GM18858 (cell line): Measurements from ENCODE around the gene RUNX2.

ENCODE experiments used
- ATAC-seq: cut with Tn5 transposase; IDR thresholded peaks from one replicate; pipeline ENCODE4 v1.9.1; 2021; ENCODE audit not compliant: unreplicated experiment

Gene RUNX2

DNA sequence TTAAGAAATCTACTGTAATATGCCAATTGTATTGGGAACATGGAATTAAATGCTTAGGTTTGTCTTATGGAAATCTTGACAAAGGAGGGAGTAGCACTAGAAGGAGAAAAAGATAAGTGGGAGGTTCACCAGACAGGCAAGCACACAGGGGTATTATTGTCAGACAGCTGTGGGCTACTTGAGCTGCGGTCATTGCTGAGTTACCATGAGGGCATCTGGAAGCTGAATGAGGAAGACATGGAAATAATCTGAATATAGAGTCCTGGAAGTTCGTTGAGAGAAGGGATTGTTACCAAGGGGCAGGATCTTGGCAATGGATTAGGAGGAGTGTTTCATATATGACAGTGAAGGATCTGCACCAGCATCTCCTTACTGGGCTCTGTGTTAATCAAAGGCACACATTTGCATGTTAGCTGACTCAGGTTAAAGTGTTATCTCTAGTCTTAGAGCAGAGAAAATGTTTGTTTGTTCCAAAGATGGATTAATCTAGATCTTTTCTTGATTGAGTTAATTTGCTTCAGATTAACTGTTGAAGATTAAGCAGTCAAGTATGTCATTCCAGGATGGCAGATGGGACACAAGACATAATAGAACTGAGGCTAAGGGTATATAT lies 102.6 kb downstream of the RUNX2 start:
- no peak for ATAC-seq

DNA sequence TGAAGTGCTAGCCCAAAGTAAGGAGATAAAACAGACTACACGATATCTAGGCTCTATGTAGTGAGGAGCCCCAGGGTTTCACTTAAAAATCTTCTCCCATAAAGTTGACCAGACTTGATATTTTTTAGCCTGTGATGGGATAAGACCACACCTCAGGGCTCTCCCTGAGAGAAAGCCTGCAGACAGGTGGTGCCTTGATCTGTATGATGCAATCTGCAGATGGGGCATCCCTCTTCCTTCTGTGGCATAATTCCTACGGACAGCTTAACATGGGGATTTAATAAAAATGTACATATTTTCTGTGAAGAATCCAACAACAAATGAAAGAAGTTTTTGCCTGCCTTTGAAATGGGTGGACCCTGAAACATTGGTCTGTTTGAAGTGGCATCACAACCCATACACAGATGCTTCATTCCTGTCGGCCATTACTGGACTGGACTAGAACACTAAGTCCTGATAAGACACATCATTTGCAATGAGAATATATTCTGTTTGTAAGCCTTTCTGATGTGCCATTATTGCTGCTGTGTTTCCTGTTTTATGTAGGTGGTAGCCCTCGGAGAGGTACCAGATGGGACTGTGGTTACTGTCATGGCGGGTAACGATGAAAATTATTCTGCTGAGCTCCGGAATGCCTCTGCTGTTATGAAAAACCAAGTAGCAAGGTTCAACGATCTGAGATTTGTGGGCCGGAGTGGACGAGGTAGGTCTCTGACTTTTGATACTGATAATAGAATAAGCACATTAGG lies 103.4 kb downstream of the RUNX2 start:
- no peak for ATAC-seq

DNA sequence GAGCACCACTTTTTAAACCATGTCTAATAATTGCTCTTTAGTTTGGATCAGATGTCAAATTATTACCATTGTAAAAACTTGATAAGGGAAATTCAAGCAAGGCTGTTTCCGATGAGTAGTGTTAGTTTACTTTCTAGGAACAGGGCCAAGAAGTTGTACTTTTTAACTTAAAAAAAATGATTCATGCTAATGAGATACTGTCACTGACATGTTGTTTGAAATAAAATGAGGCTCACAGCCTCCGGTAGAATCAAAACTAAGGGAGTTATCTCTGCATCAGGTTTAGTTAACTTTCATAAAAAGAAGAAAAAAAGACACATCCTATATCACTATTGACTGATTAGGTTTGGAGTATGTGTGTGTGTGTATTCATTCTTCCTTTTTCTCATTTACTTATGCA lies 104.8 kb downstream of the RUNX2 start:
- no peak for ATAC-seq

DNA sequence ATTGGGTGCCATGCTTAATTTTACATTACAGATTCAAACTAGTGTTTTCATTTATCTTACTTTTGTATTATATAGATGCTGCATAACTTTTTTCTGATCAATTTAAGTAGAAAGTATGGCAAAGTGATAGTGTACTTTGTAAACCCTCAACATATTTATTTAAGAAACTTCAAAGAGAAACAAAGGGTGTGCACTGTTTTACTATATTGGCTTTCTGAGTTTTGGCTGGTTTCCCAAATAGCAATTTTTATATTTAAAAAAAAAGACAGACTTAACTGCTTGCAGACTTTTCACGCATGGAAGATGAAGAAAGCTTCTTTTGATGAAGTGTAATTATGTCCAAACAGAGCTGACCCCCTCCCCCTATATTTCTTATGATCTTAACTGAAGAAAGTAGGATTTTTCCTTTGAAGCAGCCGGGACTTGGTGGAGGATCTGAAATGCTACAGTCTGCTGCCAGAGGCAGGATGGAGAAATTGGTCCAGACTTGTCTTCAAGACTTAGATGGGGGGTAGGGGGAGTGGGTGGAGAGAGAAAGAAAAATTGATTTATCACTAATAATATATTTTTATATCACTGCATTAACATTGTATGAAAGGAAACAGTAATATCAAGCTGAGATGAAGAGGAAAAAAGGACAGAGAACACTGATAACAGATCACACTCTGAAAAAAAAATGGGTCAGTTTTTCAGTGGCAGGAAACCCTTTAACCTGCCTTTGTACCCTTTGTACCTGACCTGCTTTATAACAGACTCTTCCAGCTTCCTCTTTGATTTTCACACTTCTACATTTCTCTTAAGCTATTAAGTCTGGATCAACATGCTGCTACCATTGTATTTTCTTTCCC lies 105.6 kb downstream of the RUNX2 start:
- no peak for ATAC-seq

DNA sequence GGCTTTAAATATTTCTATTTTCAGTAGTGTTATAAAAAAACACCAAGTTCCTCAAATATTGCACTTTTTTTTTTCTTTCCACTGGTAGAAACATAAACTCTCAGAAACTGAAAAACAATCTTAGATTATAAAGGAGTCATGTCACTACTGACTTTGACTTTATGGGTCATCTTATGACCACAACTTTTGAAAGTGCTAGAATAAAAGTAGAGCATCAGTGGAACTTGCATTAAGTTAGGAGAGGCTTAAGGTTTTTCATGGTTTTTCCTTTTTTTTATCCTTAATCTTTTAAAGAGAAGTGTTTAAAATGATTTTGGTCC lies 106.2 kb downstream of the RUNX2 start:
- ATAC-seq, result no peak

DNA sequence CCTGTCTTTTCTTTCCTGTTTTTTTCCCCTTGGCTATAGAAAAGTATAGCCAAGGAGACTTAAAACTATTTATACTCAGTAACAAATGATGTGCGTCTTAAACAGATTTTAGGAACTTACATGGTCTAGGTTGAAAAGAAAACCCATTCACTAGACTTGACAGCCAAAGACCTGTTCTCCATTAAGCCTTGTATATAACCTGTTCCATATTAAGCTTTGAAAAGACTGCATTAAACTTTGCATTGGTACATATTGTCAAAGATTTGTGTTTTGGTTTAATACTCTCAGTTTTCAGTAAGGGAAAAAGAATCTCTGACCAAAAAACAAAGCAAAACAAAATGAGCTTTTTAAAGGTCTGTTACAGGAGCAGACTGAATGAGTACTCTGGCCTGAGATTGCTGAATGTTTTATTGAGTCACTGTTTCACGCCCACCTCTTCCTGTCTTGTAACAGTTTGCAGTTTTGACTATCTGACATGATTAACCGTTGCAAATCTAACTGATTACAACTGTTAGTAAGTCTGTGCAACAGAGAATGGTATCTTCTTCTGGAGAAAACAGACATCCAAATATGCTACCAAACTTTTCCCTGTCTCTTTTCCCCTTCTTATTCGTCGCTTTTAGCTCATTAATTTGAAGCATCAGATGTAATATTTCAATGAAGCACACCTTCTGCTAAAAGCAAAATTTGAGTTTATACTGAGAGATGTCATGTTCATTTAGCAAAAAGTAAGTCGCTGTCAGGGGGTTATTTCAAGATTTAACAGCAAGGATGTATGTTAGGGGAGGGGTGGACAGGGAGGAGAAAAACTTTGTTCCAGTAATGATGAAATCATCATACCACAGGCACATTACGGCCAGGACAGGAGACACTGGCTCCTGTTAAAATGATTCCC lies 108.7 kb downstream of the RUNX2 start:
- ATAC-seq, result peak; percentile 71

DNA sequence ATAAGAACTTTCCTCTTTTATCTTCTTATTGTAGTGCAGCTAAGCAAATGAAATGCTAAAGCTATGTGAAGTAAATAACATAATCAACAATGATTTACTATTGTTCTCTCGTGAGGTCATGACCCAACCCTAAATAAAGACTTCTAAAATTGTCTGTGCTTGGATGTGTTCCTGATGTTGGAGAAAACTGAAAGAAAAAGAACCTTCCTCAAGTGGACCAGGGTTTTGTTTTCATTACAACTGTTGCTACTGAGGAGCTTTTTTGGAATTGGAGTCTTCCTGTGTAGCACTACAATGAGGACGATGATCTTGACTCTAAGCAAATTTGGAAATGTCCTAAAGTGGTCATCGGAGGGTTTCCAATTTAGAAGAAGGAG lies 109.3 kb downstream of the RUNX2 start:
- no peak for ATAC-seq

DNA sequence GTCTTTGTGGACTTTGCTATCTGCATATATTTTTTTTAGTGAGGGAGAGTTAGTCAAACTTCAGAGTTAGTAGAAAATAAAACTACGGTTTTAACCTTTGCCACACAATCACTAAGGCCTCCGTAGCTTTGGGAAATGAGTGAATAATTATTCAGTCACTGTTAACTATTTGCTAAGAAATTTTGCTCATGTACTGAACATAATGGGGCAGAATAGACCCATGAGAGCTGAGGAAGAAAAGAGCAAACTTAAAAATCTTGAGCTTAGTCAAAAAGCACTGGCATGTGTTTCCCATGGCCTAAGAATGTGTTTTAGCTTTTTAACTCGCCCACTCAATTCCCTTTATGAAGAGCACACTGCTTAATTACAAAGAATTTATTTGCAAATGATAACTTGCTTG lies 110.0 kb downstream of the RUNX2 start:
- no peak for ATAC-seq

DNA sequence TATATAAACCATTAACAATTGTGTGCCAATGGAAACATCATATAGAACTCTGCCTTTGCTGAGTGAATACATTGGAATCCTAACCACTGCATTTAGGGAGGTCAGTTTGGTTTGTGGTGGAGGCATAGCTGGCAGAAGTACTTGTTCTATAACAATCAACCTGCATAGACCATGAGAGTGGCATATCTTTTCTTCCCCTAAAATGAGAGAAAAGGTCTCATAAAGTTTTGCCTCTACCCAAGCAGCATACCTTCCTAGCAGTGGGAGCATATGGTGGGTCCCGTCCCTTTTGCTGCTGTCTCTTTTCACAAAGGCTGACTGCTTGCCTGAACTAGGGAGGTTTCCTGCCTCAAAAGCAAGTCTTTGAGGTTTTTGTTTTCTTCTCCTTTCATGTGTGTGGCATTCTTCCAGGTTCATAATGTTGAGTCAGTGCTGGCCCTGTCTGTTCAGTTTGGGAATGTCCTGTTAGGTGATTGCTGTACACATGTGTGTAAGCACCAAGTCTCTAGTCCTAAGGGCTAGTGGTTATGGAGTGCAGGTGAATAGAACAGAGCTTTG lies 110.8 kb downstream of the RUNX2 start:
- no peak for ATAC-seq

DNA sequence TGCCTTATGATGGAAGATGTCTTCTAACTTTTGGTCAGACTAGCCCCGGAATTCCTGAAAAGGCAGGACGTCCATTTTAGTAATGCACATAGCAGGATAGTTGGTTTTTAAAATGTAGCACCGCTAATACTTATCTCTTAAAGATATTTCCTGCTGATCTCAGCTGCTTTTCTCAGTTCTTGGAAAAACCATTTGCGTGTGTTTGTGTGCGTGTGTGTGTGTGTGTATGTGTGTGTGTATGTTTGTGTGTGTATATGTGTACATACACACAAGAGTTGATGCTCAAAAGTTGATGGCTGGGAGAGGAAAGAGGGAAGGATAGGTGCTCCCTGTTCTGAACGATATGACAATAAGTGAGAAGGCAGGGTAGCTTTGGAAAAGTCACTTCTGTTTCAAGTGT lies 111.3 kb downstream of the RUNX2 start:
- no peak for ATAC-seq

DNA sequence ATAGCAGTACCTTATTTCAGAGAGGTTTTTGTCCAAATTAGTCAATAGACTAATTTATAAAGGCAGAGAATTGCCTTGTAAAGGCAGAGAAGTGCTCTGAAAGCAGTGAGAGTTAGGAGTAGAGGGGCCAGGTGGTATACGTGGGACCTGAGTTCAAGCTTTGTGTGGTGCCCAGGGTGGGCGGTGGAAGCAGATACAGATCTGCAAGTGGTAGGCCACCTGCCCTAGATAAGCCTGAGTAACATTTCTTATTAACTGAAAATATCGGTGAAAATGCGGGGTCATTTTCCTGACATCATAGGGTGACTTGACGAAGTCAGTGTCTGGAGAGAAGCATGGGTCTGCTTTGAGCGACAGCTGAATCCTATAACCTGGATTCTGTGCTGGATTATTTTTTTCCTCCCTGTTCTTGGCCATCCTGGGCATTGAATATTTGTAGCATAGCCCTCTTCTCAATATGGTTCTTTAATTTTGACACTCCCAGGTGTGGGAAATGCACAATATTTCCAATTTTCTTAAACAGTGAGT lies 111.8 kb downstream of the RUNX2 start:
- ATAC-seq, result no peak

DNA sequence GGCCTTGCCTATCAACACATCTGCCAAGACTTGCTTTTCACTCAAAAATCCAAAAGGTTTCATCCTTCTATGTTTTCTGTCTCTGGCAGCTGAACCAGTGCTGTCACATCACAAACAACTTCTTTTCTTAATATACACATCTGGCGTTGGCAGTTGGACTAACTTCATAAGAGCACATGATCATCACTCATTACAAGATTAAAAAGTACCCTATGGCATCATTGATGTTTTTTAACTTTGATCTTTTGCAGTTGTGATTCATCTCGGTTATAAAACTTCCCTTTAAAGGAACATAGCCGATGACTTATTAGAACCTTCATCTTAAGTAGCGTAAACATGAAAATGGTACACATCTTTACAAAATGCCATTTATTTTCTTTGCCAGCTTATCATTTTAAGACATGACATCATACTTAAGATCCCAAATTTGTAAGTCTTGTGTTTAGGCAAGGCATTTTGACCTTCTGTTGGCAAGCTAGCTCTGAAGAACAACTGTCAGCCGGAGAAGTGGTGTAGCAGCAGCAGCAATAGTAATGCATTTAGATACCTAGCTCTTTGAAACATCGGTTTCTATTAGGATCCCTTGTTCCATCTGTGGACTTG lies 113.8 kb downstream of the RUNX2 start:
- no peak for ATAC-seq

DNA sequence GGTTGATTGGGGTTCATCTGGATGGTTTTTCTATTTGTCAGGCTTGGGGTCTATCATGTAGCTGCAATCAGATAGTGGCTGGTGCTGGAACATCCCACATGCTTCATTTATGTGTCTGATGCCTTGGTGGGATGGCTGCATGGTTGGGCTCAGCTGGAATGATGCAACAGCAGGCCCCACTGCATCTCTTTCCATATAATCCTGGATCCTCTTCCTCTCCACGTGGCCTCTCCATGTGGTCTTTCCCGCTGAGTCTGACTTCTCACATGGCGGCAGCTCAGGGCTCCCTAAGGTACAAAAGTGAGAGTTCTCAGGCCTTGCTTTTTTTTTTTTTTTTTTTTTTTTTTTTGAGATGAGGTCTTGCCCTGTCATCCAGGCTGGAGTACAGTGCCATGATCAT lies 114.6 kb downstream of the RUNX2 start:
- ATAC-seq, result no peak

DNA sequence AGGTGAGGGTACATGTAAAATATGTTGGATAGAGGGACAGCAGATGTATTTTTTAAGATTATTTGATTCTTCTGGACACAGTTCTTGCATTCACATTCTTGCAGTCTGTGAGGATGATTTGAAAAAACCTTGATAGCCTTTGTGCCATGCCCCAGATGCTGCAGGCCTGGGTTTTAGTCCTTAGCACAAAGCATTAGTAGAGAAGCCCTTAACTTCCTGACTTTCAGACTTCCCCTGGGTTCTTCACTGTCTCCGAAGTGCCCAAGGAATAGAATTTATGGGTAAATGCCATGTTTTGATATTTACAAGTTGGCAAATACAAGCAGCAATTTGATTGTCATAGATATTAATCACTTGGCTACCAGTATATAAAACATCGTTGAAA lies 117.2 kb downstream of the RUNX2 start:
- no peak for ATAC-seq

DNA sequence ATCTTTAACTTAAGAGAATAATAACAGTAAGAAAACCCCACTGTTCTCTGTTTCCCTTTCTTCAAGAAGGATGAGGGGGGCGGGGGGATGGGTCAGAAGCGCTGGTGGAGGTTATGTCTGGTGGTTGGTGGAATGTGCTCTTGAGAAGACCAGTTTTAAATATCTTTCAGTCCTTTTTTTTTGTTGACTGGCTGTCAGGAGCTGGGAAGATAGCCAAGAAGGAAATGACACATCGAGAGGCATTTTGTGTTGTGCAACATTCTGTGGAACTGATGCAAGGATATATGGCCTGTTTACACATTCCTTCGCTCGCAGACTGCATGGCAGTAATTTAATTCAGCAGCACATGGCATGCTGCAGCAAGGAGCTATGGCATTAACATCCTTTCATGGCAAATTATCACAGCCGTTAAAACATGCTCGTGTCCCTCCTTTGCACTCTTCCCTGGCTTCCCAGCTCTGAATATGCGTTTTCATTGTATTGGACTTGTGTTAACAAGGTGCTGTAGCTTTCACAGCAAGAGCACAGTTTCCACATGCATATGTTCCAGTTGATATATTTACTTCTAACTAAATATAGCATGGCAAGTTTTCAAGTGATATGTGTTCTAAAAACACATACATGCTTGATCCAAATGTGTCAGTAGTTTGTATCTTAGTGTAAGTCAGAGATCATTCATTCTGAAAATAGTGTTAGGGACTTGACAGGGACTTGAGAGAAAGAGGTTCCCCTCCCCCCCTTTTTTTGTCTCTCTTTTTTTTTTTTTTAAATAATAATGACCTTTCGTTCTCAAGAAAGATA lies 117.8 kb downstream of the RUNX2 start:
- ATAC-seq, result no peak

DNA sequence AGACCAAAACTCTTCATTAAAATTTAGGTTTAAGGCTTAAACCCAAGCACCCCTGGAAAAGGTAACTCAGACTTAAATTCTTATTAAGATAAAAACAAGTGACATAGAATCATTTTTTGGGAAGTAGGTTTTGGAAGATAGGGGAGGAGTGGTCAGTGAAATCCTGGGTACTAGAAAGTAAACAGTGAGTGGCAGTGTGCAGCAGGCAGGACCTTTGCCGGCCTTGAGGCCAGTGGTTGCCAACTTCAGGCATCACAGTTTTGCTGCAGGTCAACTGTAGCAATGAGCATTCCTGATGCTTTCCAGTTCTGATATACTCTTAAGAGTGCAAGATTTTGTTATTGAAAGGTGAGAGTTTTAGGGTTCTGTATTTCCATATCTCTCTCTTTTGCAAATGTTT lies 118.9 kb downstream of the RUNX2 start:
- ATAC-seq, result no peak

DNA sequence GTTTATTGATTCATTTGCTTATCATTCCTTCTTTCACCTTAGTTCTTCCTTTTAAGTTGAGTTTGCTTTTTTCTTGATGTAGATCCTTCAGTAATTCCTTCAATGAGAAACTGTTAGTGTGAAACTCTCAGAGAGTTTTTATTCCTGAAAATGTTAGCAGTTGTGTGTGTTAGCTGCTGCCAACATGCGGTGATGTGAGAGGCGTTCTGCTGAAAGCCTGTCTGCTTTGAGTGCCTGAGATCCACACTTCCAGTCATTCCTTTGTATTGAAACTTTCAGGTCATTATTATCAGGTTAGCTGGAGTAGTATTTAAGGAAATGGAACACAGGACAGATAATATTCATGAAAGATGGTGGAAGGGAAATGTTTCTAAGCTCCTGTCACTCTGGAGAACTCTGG lies 119.6 kb downstream of the RUNX2 start:
- no peak for ATAC-seq

DNA sequence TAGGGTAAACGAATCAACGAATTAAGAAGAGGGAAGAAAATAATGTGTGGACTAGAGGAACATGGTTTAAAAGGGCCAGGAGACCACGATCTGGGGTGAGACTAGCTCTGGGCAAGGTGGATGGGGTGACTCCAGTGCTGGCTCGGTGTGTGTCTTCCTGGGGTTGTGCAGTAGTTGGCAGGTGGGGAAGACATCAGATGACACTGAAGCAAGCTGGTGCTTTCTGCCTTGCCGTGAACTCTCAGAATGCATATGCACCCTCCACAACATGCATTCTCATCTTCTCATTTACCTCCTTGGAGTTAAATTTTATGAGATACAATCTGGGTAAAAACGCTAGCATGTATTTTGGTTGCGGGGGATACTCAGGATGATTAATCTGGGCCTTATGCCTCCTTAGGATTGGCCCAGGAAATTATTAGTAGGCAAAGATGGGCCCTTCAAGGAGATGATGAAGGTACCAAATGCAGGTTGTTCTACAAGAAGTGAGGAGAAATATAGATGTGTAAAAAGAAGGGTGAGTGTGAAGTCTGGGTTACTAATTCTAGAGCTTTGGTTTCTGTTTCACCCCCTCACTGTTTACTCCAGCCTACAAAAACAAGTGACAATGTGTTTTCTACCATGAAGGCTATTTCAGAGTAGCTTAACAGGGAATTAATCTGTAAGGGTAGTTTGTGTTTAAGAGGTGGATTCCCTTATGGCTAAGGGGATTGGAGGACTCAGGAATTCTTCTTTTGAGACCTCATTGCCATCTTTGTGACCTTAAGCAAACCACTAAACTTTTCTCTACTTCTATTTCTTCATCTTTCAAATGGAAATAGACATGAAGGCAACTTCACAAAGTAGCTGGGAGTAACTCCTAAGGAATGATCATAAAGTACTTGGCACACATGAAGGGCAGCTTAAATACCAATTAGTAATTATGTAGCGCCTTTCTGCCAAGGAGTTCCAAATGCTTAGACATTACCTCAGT lies 120.6 kb downstream of the RUNX2 start:
- no peak for ATAC-seq
